ENCODE data around the gene MED20.

The MED20 gene

DNA sequence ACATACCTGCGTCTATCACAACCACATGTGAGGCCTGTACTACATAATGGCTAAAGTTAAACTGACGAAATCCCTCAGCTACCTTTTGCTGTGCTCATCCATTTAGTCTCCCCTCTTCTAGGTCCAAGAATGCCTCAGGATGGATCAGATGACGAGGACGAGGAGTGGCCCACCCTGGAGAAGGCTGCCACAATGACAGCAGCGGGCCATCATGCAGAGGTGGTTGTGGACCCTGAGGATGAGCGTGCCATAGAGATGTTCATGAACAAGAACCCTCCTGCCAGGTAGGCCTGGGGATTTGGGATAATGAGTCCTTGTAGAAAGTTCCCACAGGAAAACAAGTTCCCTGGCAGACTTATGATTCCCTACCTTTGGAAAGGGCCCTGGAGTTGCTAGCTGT, 6.3 kb upstream of the MED20 start:
- ChIA-PET POLR2A (interaction anchor here (2.6 kb wide), 1 partner anchor 13 kb away, joined by 7 read pairs; no protein-coding TSS in a partner anchor), CTCF (no interaction called here)
- DNase-seq (ENCODE audit: extremely low spot score): no peak
- no peak for TF ChIP-seq FOXM1 (IDR thresholded peaks at IDR 0.05; ENCODE audit: borderline replicate concordance)
- no peak for TF ChIP-seq L3MBTL2 (conservative IDR thresholded peaks at IDR 0.05)
- TF ChIP-seq, protein P1, sequence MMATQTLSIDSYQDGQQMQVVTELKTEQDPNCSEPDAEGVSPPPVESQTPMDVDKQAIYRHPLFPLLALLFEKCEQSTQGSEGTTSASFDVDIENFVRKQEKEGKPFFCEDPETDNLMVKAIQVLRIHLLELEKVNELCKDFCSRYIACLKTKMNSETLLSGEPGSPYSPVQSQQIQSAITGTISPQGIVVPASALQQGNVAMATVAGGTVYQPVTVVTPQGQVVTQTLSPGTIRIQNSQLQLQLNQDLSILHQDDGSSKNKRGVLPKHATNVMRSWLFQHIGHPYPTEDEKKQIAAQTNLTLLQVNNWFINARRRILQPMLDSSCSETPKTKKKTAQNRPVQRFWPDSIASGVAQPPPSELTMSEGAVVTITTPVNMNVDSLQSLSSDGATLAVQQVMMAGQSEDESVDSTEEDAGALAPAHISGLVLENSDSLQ (IDR thresholded peaks at IDR 0.05): no peak
- no peak for TF ChIP-seq TARDBP (IDR thresholded peaks at IDR 0.05)
- no peak for TF ChIP-seq CTBP1 (IDR thresholded peaks at IDR 0.05; ENCODE audit: borderline replicate concordance)
- no peak for TF ChIP-seq ARNT (IDR thresholded peaks at IDR 0.05)
- TF ChIP-seq LEF1 (IDR thresholded peaks at IDR 0.05; ENCODE audit: borderline replicate concordance): no peak
- no peak for TF ChIP-seq SP1 (IDR thresholded peaks at IDR 0.05)
- TF ChIP-seq BHLHE40 (IDR thresholded peaks at IDR 0.05; ENCODE audit: borderline replicate concordance): no peak
- TF ChIP-seq ZNF384 (IDR thresholded peaks at IDR 0.05): no peak
- TF ChIP-seq SUZ12 (IDR thresholded peaks at IDR 0.05): no peak
- TF ChIP-seq FOXA1 (IDR thresholded peaks at IDR 0.05): no peak
- TF ChIP-seq FOXK2 (IDR thresholded peaks at IDR 0.05): no peak
- no peak for TF ChIP-seq ELF4 (IDR thresholded peaks at IDR 0.05)
- TF ChIP-seq NFRKB (IDR thresholded peaks at IDR 0.05): no peak
- TF ChIP-seq HDGF (IDR thresholded peaks at IDR 0.05; ENCODE audit: borderline replicate concordance): no peak

DNA sequence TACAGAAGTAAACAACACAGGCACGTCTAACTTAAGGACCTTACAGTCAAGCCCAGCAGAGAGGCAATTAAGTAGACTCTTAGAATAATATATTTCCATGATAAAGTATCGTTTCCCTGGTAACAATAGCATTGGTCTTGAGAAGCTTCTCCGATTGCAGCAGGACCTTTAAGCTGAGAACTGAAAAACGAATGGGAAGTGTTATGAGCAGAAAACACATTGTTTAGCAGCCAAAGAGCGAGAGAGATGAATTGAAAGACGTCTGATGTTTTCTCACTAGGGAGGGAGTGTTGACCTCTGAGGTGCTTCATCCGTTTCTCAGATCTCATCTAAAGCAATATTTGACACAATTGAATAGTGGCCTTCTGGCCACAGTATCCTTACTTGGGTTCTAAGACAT, 1.2 kb upstream of the MED20 start:
- POLR2A ChIA-PET: interaction anchor here (1.7 to 3.6 kb wide), 5 partner anchors 9 to 106 kb away, joined by 4 to 54 read pairs (median 13); no protein-coding TSS in a partner anchor
- TF ChIP-seq FOXK2 (IDR thresholded peaks at IDR 0.05) (no peak), ELF4 (IDR thresholded peaks at IDR 0.05) (no peak), FOXA1 (IDR thresholded peaks at IDR 0.05) (no peak), SUZ12 (IDR thresholded peaks at IDR 0.05) (no peak), ZNF384 (IDR thresholded peaks at IDR 0.05) (no peak), NFRKB (IDR thresholded peaks at IDR 0.05) (no peak), TARDBP (IDR thresholded peaks at IDR 0.05) (no peak), BHLHE40 (IDR thresholded peaks at IDR 0.05; ENCODE audit: borderline replicate concordance) (no peak), SP1 (IDR thresholded peaks at IDR 0.05) (no peak), FOXM1 (IDR thresholded peaks at IDR 0.05; ENCODE audit: borderline replicate concordance) (no peak), CTBP1 (IDR thresholded peaks at IDR 0.05; ENCODE audit: borderline replicate concordance) (no peak), L3MBTL2 (conservative IDR thresholded peaks at IDR 0.05) (no peak)
- TF ChIP-seq, protein P1 (IDR thresholded peaks at IDR 0.05): no peak
- no peak for DNase-seq (ENCODE audit: extremely low spot score)
- CTCF ChIA-PET: interaction anchor here (1.8 to 2.2 kb wide), 2 partner anchors 14 to 135 kb away, joined by 11 to 18 read pairs; partner anchors contain the start of gene TOMM6

- POLR2A ChIA-PET: interaction anchor here (1.0 to 3.6 kb wide), 11 partner anchors 9 to 135 kb away, joined by 4 to 54 read pairs (median 6); partner anchors contain the start of genes CCND3 and TOMM6
- TF ChIP-seq BHLHE40 (IDR thresholded peaks at IDR 0.05; ENCODE audit: borderline replicate concordance): no peak
- TF ChIP-seq, protein P1 (IDR thresholded peaks at IDR 0.05): no peak
- TF ChIP-seq L3MBTL2 (conservative IDR thresholded peaks at IDR 0.05): peak; percentile 28; the same call in 1 of the 2 replicates
- no peak for TF ChIP-seq SP1 (IDR thresholded peaks at IDR 0.05)
- TF ChIP-seq ELF4 (IDR thresholded peaks at IDR 0.05): no peak
- TF ChIP-seq NFRKB (IDR thresholded peaks at IDR 0.05): no peak
- no peak for TF ChIP-seq TARDBP (IDR thresholded peaks at IDR 0.05)
- no peak for TF ChIP-seq FOXM1 (IDR thresholded peaks at IDR 0.05; ENCODE audit: borderline replicate concordance)
- DNase-seq (ENCODE audit: extremely low spot score): no peak
- CTCF ChIA-PET: interaction anchor here (0.9 to 2.2 kb wide), 9 partner anchors 14 to 217 kb away, joined by 3 to 18 read pairs (median 4); partner anchors contain the start of gene TOMM6
These were observed 716 bp upstream of the MED20 start for GRCh38 chr6:41921712-41921998.

DNA sequence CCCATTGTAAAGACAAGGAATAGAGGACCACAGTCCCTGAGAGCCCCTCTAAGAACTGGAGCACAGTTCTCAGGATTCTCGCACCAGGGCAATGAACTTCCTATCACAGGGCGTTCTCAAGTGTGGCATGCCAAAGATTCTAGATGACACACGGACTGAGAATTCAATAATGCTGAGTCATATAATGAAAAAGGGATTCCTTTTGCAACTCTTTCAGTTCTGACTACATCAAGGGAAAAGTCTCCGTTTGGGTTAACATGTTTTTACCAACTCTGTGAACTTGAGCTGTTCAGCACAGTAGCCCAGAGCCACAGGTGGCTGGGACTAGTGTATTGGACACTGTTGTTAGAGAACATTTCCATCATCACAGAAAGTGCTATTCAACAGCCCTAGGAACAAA, 3.4 kb downstream of the MED20 start:
- ChIA-PET POLR2A (no interaction called here), CTCF (no interaction called here)
- DNase-seq (ENCODE audit: extremely low spot score): no peak
- TF ChIP-seq ELF4 (IDR thresholded peaks at IDR 0.05): no peak
- TF ChIP-seq ARNT (IDR thresholded peaks at IDR 0.05): no peak
- TF ChIP-seq BHLHE40 (IDR thresholded peaks at IDR 0.05; ENCODE audit: borderline replicate concordance): no peak
- no peak for TF ChIP-seq FOXM1 (IDR thresholded peaks at IDR 0.05; ENCODE audit: borderline replicate concordance)
- no peak for TF ChIP-seq NFRKB (IDR thresholded peaks at IDR 0.05)
- no peak for TF ChIP-seq CTBP1 (IDR thresholded peaks at IDR 0.05; ENCODE audit: borderline replicate concordance)
- no peak for TF ChIP-seq ZNF384 (IDR thresholded peaks at IDR 0.05)
- TF ChIP-seq L3MBTL2 (conservative IDR thresholded peaks at IDR 0.05): no peak
- no peak for TF ChIP-seq SUZ12 (IDR thresholded peaks at IDR 0.05)
- TF ChIP-seq FOXK2 (IDR thresholded peaks at IDR 0.05): no peak
- TF ChIP-seq SP1 (IDR thresholded peaks at IDR 0.05): no peak
- TF ChIP-seq HDGF (IDR thresholded peaks at IDR 0.05; ENCODE audit: borderline replicate concordance): no peak
- no peak for TF ChIP-seq FOXA1 (IDR thresholded peaks at IDR 0.05)
- TF ChIP-seq, protein P1 (IDR thresholded peaks at IDR 0.05): no peak
- no peak for TF ChIP-seq TARDBP (IDR thresholded peaks at IDR 0.05)
- no peak for TF ChIP-seq LEF1 (IDR thresholded peaks at IDR 0.05; ENCODE audit: borderline replicate concordance)

- DNase-seq (ENCODE audit: extremely low spot score): no peak
- TF ChIP-seq ELF4 (IDR thresholded peaks at IDR 0.05) (no peak), SP1 (IDR thresholded peaks at IDR 0.05) (no peak)
- CTCF ChIA-PET: no interaction called here
- POLR2A ChIA-PET: no interaction called here
These were observed 5.9 kb downstream of the MED20 start for GRCh38 chr6:41914869-41915530.
